NCI-H526 (cell line): ENCODE measurements around the gene MPZL3.

Experiments used
- DNase-seq, 2 experiments: peaks; one replicate each; lab custom pipeline; 2025; lab: John Stamatoyannopoulos, UW

The MPZL3 gene

DNA sequence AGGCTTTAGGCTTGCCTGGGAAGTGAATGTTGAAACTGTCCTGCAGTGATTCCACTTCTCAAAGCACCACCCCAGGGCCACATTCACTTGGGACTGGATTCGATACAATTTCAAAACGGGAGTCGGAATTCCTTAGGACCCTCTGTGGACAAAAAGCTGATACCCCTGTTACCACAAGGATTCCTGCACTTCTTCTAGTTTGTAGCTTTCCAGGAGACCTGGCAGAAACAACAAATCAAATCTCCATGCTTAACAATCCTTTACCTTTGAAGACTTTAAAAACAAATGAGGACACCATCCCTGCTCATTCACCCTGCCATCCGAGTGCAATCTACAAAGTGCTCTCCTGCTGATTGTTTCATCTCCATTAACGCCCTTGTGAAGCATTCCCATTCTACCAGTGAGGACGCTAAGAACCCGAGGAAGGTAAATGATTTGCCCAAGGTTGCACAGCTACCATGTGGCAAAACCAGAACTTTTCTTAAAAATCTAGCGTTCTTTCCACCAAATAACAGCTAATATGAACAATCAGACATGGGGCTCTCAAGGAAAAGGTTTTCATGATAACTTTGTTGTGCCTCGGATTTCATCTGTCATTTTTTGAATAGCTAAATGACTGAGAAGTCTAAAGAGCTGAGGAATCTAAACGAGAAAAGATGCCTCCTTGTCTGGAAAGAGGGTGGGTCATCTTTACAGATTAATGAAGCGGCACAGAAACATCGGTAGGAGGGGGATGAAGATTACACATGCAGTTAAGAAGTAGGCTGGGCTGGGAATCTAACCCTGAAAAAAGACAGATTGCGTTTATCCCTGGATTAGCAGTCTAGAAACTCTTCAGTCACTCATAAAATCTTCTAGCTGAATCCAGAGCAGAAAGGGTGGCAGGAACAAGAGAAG, 12.7 kb upstream of the MPZL3 start:
- no peak for DNase-seq

DNA sequence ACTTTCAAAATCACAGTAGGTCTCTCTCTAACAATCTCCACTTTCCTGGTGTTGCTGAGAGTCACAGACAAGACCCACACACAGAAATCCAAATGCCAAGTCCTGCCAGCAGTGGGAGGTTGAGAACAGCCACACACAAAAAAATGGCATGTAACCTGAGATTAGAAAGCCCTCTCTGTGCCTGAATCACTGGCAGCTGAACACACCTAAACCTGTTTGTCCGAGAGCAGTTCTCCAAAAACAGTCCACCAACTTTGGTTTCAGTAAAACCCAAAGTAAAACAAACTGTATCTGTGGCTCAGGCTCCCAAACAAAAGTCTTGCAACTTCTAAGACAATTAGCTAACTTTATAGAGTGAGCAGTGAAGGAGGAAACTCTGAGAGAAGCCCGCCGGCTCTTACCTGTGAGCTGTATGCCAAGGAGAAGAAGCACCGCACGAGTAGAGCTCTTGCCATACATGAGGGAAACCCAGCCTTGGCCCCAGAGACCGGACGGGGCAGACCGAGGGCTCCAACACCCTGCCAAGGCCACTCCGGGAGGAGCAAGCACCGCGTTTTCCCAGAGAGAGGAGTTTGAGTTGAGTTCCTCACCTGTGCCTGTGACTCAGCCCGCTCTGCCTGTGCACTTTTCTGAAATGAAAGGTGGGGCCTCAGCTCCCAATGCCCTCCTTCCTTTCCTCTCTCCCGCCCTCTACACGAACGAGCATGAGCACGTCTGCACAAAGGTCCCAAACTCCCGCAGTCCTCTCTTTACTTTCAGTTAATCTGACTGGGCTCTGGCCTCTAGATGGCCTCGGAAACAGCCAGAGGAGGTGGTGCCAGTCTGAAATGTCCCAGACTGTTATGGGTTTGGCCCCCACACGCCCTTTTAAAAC, 11.8 kb upstream of the MPZL3 start, which contains the start of gene MPZL2:
Gene MPZL2 (minus strand): TSS at position 603 of the 874 bp plus-strand sequence. CDS start 144 bp downstream, at position 459.
- peak; percentile 40 to 71 for DNase-seq

DNA sequence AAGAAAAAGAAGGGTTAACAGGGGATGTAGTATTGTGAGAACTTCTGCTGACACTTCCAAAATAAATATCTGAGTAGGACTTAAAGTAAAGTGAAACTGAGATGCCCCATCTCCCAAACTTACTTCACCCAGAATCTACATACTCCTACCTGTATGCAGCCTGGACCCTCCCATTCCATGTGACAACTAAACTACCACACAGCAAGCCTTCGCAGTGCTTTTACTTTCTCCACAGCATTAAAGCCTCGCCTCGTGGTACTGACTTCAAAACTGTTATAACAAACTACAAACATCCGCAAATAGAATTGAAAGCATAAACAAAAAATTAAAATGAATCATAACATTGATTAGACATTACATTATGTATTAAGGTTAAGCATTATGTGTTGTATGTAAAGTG, 10.9 kb upstream of the MPZL3 start:
- no peak for DNase-seq

DNA sequence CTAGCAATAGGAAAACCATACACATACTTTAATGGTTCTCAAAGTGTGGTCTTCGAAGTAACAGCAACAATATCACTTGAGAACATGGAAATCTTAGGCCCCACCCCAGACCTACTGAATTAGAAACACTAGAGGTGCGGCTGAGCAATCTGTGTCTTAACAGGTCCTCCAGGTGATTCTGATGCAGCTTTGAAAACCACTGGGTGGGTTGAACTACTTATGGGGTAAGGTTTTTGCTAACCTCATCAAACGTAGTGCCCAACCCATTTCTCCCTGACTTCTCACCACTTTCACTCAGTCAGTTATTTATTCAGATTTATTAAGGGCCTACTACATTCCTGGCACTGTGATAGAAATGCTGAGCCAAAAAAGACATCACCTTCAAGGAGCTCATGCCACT, 8.2 kb upstream of the MPZL3 start:
- no peak for DNase-seq

DNA sequence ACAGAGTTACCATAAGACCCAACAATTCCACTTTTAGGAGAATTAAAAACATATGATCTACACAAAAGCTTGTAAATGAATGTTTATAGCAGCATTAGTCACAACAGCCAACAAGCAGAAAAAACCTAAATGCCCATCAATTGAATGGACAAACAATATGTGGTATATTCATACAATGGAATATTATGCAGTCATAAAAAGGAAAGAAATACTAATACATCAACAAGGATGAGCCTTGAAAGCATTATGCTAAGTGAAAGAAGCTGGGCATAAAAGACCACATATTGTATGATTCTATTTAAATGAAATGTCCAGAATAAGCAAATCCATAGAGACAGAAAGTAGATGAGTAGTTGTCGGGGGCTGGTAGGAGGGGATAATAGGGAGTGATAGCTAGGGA, 7.0 kb upstream of the MPZL3 start:
- DNase-seq = no peak

DNA sequence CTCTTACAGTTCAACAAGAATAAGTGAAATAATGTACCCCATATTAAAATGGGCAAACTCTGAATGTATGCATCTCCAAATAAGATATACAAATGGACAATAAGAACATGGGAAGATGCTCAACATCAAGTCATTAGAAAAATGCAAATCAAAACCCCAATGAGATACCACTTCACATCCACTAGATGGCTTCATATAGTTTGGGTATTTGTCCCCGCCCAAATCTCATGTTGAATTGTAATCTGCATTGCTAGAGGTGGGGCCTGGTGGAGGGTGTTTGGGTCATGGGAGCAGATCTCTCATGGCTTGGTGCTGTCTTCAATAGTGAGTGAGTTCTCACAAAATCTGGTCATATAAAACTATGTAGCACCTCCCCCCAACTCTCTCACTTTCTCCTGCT, 6.2 kb upstream of the MPZL3 start:
- DNase-seq = peak; percentile 58 to 72

DNA sequence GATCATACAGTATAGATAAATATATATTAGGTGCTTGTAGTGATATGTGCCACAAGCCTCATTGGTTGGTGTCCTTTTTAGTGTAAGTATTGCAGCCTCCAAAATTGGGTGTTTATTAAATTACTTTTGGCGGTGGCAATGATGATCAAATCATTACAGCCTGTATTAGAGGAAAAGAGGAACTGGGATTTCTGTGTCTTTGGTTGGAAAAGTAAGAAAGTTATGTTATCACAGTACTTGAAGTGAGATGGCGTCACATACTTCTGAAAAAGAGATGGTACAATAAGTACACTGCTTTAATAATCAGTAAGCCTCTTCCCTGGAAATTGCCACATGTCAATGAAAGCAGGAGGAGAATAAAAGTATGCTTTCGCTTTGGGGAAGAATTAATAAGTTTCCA, 523 bp upstream of the MPZL3 start:
- DNase-seq = no peak

DNA sequence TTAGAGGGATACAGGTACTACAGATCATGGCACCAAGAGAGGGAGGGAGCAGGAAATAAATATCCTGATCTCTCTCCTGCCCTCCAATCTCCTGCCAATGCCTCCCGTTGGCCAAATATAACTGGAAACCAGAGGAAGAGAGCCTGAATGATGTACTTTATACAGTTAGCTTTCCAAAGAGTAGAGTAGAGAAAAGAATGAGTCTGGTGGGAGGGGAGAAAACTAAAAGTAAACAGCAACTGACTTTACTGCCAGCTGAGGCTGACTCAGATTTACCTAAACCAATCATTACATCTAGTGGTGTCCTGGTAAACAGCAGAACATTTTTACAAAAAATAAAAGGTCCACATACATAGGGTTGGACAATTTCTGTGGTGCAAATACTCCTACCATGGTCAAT, 5.1 kb downstream of the MPZL3 start:
- DNase-seq = no peak

DNA sequence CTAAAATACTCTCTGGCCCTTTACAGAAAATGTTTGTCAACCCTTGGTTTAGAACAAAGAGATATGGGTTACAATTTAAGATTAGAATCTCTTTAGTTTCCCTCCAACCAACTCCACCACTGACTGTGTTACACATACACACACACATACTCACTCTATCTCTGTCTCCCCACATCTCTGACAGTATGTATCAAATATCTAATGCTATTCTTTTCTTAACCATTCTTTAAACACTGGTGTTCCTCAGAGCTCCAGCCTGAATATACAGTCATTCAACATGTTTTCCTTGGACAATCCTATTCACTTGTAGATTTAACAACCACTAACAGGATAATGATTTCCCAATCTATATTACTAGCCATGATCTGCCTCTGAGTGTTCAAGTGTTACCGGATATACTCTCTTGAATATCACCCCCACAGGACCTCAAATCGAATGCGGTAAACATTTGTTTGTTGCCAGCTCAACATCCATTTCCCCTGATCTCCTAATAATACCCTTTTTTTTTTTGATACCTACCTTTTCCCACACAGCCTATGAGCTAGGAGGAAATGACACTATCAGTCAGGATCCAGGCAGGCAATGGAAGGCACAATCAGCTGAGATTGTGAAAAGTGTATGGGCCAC, 6.1 kb downstream of the MPZL3 start:
- DNase-seq = no peak

DNA sequence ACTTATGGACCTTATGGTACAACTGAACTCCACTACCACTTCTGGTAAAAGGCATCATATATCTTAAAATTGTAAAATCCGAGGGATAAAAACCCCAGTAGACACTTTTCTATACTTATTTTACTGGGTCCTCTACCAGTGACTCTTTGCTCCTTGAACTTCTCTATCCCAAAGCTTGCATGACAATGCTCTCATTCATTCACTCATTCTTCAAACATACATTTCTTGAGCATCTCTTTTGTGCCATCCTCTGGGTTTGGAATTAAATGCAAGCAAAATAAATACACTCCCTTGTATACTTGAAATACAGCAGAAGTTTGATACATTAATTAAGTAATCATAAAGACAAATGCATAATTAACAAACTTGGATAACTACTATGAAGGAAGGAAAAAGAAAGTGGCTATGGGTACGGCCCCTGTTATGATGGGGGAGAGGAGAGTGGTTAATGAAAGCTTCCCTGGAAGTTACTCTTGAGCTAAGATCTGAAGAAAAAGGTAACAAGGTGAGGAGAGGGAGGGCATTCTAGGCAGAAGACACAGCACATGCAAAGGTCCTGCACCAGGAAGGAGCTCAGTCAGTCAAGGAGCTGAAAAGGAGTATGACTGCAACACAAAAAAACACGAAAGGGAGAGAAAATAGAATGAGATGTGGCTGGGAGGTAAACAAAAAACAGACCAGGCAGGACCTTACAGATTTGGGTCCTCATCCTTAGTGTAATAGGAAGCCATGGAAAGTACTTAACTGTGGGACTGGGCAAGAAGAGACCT, 8.0 kb downstream of the MPZL3 start:
- DNase-seq = no peak

DNA sequence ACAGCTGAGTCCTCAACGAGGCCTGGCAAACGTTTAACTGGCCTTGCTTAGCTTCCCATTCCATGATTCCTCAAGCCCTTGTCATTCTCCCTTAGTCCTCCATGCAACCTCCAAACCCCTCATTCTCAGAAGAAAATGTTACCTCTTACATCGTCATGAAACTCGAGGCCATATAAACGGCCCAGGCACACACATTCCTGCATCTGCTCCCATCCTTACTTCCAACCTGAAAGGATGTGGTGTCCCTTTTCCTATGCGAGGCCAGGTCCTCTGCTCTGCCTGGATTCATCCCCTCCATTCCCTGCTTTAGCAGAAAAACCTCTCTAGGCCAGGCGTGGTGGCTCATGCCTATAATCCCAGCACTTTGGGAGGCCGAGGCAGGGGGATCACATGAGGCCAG, 9.0 kb downstream of the MPZL3 start:
- DNase-seq = no peak

DNA sequence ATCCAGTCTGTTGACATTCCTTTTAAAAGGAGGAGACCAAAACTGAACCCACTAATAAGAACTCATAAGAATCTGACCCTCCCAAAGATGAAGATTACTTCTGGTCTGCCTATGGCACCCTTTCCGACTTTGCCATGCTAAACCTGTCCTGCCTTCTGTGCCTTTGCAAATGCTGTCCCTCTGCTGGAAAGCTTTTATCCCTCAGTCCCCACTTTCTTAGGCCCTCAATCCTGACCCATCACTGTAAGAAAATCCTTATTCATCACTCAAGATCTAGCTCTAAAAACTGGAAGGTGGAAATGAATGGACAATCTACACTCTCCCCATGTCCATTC, 10.4 kb downstream of the MPZL3 start:
- no peak for DNase-seq

DNA sequence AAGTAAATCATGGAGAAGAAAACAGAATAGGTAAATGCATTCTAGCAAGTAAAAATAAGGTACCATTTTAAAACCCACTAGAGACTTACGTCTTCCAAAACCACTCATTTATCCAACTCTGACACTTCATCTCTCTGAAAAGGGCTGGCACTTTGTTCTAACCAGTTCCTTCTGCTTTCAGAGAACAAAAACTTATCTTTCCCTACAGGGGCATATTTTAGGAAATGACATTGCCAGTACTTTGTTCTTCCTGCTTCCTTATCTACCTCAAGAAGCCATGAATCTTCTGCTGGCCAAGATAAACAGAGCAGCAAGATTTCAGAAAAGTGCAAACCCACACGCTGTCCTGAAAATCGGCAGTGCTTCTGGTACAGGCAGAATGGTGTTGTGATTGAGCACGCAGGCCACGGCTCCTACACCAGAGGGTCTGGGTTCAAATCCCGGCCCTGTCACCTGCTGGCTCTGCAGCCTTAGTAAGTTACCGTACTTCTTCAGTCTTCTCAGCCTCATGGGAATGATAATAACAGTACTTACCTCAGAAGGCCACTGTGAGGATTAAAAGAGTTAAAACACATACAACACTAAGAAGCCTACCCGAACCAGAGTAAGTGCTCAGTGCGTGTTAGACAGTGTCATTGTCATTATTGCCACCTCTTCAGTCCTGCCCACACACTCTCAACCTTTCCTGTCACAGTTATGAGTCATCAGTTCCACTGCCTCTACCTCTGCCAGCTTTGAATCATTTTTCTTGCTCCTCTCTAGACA, 11.0 kb downstream of the MPZL3 start:
- DNase-seq = no peak

DNA sequence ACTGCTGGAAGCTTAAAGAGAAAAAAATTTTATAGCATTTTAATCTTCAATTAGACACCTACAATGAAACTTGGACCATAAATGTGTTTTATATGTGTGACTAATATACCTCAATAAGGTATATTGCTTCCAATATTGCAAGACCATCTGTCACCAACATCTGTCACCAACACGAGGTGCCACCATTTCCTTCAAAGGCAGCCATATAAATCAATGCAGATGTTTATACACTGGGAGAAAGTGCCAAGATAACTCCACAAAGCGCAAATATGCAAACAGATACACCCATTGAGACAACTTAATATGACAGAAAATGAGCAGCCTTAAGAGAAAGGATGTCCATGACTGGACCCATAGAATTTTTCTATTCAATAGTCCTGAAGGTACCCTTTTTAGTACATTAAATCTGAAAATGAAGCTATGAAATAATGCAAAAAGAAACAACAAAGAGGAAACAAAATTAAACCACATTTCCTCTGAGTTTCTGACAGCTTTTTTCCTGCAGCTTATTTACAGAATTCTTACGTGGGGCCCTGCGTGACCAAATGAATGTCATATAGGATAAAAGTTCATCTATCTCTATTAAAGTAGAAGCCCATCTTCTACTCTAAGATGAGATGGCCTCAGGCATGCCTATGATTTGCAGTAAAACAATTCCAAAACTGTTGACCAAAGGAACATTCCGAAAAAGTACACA, 12.5 kb downstream of the MPZL3 start:
- DNase-seq = no peak

DNA sequence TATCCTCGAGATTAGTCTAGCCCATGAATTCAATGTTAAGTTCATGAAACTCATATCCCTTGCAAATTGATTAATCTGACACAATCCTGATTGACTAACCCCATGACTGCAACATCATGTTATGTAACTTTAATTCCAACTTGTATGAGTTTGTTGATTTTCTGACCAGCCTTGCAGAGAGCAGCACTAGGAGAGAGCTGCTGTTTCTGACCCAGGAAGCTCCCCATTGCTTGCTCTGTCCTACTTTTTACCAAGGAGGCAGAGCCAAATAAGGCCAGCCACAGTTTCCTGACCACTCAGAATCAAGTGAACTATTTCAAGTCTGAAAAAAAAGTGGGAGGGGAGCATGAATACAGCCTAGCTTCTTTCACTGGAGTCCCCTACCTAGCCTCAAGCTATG, 13.2 kb downstream of the MPZL3 start:
- DNase-seq = no peak

DNA sequence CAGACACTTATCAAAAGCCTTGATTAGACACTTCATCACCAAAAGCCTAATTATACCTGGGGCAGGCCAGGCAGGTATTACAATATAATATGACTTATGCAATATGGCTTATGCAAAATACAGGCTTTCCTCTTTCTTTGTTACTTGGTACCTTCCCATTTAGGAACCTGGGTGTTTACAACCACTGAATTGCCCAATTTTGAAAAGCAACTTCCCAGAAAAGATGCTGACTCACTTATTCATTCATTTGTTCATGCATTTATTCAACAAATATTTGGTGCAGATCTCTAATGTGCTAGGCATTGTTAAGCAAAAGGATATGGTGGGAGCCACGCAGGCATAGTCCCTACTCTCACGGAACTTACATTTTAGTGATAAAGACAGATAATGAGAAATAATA, 13.7 kb downstream of the MPZL3 start:
- DNase-seq = no peak

DNA sequence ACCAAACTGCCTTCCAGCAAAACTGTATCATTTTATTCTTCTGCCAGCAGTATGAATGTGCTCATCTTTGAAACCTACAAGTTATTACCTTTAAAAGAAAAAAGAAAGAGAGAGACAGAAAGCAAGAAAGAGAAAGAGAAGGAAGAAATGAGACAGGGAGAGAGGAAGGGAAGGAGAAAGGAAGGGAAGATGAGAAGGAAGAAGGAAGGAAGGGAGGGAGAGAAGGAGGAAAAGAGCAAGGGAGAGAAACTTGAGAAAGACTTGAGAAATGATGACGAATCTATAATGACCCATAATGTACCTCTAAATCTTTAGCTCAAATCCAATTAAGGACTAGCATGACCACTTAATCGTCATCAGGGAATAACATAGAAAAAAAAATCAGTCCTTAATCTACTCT, 16.0 kb downstream of the MPZL3 start:
- no peak for DNase-seq

DNA sequence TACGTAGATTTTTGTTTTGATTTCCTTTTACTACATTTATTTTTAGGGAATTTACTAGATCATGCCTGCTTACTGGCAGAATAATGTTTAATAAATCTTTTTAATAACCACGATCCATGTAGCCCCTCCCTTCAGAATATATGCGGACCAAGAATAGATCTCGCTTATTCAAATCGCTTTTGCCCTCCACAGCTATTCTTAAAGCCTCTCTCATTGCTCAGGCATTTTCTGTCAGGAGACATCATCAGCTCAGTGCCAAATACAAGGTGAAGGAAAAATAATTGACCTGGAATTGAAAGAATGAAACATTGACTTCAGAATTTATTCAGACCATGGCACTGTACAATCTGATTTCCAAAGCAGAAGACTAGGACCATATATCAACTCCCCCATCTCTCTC, 17.3 kb downstream of the MPZL3 start:
- no peak for DNase-seq

DNA sequence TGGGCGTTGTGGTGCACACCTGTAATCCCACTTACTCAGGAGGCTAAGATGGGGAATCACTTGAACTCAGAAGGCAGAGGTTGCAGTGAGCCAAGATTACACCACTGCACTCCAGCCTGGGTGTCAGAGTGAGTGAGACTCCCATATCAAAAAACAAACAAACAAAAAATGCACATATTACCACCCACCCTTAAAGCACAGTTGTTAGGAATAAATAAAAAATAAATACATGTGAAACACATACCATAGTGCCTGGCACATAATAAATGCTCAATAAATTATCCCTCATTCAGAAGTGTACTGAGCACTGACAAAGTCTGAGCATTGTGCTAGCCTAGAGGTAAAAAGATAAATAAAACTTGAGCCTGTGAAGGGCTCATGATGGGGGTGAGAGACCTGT, 18.3 kb downstream of the MPZL3 start:
- DNase-seq = no peak

DNA sequence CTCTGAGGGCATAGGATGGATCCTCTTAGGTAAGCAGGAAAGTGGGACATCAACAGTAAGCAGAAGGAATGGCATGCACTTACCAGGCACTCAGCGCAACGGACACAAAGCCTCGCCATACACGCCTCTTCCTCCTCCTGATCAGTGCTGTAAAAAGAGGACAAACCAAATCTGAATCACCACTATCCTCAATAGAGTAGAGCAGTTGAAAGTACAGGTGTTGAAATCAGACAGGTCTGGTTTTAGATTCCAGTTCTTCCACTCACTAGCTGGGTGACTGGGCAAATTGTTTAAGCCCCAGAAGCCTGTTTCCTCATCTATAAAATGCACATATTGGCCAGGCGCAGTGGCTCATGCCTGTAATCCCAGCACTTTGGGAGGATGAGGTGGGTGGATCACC, 18.8 kb downstream of the MPZL3 start:
- DNase-seq = no peak

DNA sequence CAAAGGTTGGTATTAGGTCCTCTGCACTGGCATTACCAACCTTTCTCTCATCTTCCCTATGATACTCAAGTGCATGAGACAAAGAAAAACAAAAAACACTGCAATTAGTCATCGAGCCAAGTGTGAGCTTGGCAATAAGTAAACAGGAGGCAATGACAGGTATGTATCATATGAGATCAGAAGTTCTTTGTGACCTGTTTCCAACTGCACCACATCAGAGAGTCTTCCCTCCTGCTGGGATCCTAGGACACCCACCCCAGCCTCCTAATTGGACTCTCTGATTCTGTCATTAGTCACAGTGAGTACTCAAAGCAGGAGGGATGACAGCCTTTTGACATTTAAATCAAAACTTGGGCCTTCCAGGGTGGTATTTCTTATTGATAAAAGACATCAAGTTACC, 19.5 kb downstream of the MPZL3 start:
- DNase-seq = no peak
